ENCODE data around the gene ART1. TPM values are rescaled to one million over a fixed set of nuclear protein-coding genes. Genes with fewer than 3 reads are reported as not detected.

ART1 gene
- total and polyA plus RNA-seq, 2 of the 4 experiments (the other 2 are of a cell fraction), result not detected

GRCh38 chr11:3664032-3664630 is 19.2 kb downstream of the ART1 start:
- Histone ChIP-seq H2AFZ (replicated peaks; ENCODE audit: low read length, poor library complexity) (no peak overlapping the region), H2BK120ac (ENCODE audit: low read depth, low read length) (no peak overlapping the region), H2BK5ac (ENCODE audit: low read depth, low read length, poor library complexity, severe bottlenecking) (no peak overlapping the region), H4K8ac (ENCODE audit: low read depth in 2 of 2, low read length in 2 of 2) (no peak overlapping the region), H3K4me2 (ENCODE audit: low read depth, low read length) (no peak overlapping the region), H3K36me3 (ENCODE audit: control insufficient read depth, insufficient read depth, low read length) (peaks cover 19% of the 10 kb centered on the region), H3K9ac (ENCODE audit: low read depth, low read length) (no peak overlapping the region), H3K4ac (ENCODE audit: low read depth, low read length) (no peak overlapping the region), H4K20me1 (ENCODE audit: insufficient read depth, low read length) (no peaks in the 10 kb centered on the region), H3K79me1 (ENCODE audit: low read depth in 1 of 2, low read length in 2 of 2) (no peaks in the 10 kb centered on the region), H3K9me3 (ENCODE audit: control insufficient read depth, insufficient read depth, low read length) (no peaks in the 10 kb centered on the region), H3K4me3 (ENCODE audit: insufficient read depth, low read depth, low read length) (no peak overlapping the region), H2AK5ac (ENCODE audit: low read depth, low read length) (no peak overlapping the region), H2AK9ac (replicated peaks; ENCODE audit: low read depth, low read length, poor library complexity) (no peak overlapping the region), H3K4me1 (ENCODE audit: control insufficient read depth, insufficient read depth, low read length) (no peaks in the 10 kb centered on the region), H4K5ac (ENCODE audit: low read depth, low read length) (no peak overlapping the region), H3K27ac (ENCODE audit: insufficient read depth, low read length) (no peak overlapping the region), H3K9me1 (ENCODE audit: insufficient read depth, low read length) (no peaks in the 10 kb centered on the region), H3K23ac (ENCODE audit: low read depth, low read length) (no peak overlapping the region), H3K27me3 (ENCODE audit: control insufficient read depth, insufficient read depth, low read length) (no peaks in the 10 kb centered on the region), H3K14ac (replicated peaks; ENCODE audit: low read depth, low read length) (no peak overlapping the region), H3K56ac (ENCODE audit: extremely low read depth, insufficient read depth, low read length) (no peak overlapping the region), H2BK15ac (ENCODE audit: low read depth, low read length) (no peak overlapping the region), H4K91ac (ENCODE audit: insufficient read depth, low read depth, low read length) (no peak overlapping the region), H2BK20ac (ENCODE audit: low read depth, low read length) (no peak overlapping the region), H3K18ac (ENCODE audit: low read depth, low read length) (no peak overlapping the region)
- ATAC-seq (ENCODE audit: low read depth), result no peak
- CTCF ChIA-PET, result no interaction called here
- in situ Hi-C loops (cut with MboI; ENCODE audit: low sequenced_read_pairs) (no loop called here), dilution Hi-C loops (cut with HindIII; ENCODE audit: low sequenced_read_pairs, unreplicated experiment) (no loop called here), intact Hi-C loops (cut with micrococcal nuclease) (no loop called here)
- WGBS, 2 experiments (ENCODE audit: extremely low coverage in 2 of 2, insufficient read length in 1 of 2), result 88% methylated on average over 1 of the region's 10 CpGs; no CpG with 5 or more reads in 1 of the 2 experiments
- BruUV-seq (replicated peaks), result no TSS peak
- POLR2A ChIA-PET (ENCODE audit: unreplicated experiment), result no interaction called here
- TF ChIP-seq POLR2A (IDR thresholded peaks at IDR 0.05; ENCODE audit: low read depth, low read length), result no peak
- TF ChIP-seq SMC3 (IDR thresholded peaks at IDR 0.05; ENCODE audit: low read depth, low read length), result no peak
- TF ChIP-seq CTCF (conservative IDR thresholded peaks at IDR 0.05; ENCODE audit: low read depth, low read length), result no peak
- TF ChIP-seq RCOR1 (IDR thresholded peaks at IDR 0.05; ENCODE audit: insufficient replicate concordance, low read length), result no peak
- no peak for TF ChIP-seq NFE2L2 (IDR thresholded peaks at IDR 0.05; ENCODE audit: low read depth, low read length)
- TF ChIP-seq MXI1 (IDR thresholded peaks at IDR 0.05; ENCODE audit: borderline replicate concordance, low read depth, low read length), result no peak
- no peak for TF ChIP-seq MAZ (IDR thresholded peaks at IDR 0.05; ENCODE audit: borderline replicate concordance, low read depth, low read length)
- no peak for TF ChIP-seq RFX5 (IDR thresholded peaks at IDR 0.05; ENCODE audit: low read depth, low read length)
- DNase-seq, result no peak

All from IMR-90 (cell line).